COLO829 (cell line): Measurements from ENCODE around the gene ELAVL2.

Experiments
- DNase-seq: peaks from one replicate; pipeline ENCODE4 v3.0.0; 2012; ENCODE audit warnings: low spot score

ELAVL2 gene

GRCh38 chr9:23826120-23826629 is at the start of gene ELAVL2:
Gene ELAVL2, minus strand, starts transcription at chr9:23826240. Its CDS starts 64,006 bp downstream, at chr9:23762234.
- peak; percentile 48 for DNase-seq

GRCh38 chr9:23858234-23858633 is 32.2 kb upstream of the ELAVL2 start:
- no peak for DNase-seq

GRCh38 chr9:23855873-23856604 is 30.0 kb upstream of the ELAVL2 start:
- DNase-seq: no peak

DNA sequence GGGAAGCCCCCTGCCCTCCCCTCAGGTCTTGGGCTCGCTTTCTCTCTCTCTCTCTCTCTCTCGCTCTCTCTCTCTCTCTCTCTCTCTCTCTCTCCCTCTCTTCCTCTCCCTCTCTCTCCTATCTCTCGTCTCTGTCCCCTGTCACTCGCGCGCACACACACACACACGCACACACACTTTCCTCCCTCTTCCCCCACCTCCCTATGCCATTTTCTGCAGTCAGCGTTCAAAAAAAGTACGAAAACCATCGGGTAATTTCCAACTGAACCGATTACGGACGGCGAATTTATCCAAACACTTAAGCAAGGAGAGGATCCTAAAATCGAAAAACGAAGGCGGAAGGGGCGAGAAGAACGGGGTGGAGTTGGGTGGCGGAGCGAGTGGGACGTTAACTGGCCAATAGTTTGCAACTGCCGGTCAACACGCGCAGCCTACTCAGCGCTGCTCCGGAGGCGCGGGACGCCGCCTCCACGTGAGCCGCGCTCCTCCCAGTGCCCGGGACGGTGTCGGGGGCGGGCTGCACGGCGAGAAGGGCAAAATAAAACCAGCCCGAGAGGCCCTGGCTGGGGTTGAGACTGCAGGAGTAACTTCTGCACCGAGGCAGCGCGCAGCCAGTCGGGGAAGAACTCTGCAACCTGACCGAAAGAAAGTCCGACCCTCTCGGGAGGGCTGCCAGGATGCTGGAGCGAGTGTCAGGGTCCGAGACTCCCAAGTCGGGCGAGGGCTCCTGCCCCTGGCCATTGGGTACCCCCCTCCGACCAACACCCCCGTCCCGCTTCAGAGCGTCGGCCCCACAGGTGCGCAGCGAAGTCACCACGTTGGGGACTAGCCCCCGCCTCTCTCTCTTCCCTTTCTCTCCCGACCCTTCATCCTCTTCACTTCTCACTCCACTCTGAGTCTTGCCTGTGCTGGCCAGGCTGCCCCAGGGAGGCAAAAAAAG is 24.9 kb upstream of the ELAVL2 start:
- no peak for DNase-seq

DNA sequence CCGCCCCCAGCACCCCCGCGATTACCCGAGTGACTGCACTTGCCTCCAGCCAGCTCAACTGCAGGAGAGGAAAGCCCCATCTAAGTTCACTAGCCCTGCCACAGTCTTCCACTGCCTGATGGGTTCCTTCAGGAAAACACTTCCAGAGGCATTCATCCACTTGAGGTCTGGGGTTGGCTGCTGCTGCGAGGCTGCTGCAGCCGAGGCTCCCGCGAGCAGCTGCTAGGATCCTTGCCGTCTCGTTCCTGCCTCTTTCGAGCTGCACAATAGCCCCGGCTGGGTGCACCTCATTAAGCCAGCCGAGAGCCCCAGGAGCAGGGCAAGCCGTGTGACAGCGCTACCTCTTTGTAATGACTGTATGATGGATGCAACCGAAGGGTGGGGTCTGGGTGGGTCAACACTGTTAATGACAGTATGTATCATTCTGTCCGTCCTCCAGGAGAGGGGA is 24.2 kb upstream of the ELAVL2 start:
- DNase-seq: no peak

DNA sequence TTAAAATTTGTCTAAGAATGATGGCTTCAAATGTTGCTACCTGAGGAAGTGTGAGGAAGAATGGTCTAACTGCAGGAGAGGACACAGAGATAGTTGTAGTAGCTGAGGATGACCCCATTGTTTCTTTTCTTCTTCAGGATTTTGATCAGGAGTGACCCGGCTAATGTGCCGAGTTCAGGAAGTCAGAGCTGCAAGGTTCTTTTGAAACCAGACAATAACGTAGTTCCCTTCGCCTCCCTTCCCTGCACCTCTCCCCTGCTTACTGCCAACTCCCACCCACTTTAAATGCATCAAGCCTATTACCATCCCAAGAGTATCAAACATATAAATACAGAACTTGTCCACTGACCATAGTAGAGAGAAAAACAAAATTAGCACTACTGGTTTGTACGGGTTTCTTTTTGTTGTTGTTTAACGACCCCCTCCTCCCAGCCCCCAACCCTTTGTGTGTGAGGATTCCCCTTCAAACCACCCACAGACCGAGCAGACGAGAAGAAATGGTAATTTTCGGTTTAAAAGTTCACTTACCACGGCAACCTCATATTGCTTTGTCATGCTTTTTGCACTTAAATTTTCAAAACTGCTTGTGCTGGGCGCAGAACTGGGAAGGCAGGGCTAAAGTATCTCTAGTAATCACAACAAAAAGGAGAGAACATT is 23.5 kb upstream of the ELAVL2 start:
- DNase-seq: no peak

DNA sequence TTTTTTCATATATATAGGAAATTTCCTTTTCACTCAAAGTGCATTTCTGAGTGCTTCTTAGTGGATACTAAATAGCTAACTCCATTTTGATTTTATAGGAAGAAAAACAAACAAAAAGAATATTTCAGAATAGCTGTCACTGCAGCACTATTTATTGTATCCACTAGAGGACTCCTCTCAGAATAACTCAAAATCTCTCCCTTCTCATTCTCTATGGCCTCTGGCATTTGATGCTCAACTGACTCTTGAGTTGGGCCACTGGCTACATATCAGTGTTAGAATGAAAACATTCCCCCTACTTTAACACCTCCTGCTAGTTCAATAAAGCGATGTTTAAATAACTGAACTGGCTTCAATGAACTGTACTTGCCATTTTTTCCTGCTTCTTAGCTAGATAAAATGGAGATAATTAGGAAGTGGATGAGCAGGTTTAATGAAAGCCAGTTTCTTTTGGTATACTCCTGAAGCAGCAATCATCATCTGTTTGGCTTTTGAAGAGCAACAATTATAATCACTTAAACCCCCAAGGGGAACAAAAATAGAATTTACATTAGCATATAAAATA is 16.6 kb upstream of the ELAVL2 start:
- no peak for DNase-seq

GRCh38 chr9:23841304-23841703 is 15.3 kb upstream of the ELAVL2 start:
- no peak for DNase-seq

DNA sequence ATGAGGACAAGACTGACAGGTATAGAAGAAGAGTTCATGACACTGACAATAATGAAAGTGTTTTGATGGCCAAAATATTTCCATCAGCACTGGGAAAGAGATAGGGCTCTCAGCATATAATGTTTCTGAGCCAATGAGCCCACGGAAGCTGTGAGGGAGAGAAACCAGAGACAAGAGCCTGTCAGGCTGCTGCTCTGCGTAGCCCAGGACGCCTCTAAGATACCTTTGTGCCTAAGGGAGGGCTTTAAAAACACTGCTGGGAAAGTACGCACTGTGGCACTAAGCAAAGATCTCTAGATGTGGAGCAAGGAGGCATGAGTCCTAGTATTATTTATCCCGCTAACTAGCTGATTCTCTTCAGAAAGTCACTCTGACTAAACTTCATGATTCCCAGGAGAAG is 11.0 kb upstream of the ELAVL2 start:
- DNase-seq: no peak

DNA sequence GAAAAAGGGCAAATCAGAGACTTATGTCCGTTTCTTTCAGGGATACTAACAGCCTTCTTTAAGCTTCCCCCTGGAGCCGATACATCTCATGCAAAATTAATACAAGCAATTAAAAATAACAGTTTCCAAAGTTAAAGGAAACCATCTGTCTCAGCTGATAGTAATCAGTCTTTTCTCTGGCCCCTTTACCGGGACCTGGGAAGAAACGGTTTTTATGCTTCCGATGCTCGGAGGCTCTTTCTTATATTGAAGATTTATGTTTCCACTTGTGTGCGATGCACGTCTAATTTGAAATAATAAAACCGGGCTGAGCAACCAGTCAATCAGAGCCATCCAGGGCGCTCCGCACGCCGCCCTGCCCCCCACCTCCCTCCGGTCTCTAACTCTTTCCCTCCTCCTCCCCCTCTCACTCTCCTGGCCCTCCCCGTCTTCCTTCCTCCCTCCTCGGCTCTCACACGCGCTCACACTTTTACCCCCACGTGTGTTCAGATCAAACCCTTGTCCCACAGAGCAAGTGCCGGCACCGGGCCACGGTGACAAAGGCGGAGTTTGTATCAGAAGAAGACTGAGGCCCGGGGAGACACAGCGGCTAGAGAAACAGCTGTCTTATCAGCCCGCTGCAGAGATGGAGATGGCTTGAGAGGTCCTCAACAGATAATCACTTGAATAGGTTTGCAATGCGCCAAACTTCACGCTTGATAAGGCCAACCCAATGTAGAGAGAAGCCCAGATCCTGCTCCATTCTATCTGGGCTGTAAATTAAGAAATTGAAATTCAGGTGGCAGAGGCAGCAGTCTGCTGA is 5.1 kb upstream of the ELAVL2 start:
- DNase-seq: no peak

DNA sequence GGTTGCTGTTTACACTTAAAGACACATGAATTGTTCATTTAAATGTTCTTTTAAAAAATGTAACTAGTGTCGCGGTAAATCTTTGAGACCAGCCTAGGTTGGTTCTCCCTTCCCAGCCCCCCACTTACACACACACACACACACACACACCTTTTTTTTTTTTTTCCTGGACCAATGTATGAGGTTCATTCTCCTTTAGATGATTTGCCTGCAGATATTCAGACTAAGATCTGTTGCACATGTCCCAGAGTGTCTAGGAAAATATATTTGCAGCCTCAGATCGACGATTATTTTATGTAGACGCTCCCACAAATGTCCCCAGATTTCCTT is 4.4 kb upstream of the ELAVL2 start:
- DNase-seq: no peak

DNA sequence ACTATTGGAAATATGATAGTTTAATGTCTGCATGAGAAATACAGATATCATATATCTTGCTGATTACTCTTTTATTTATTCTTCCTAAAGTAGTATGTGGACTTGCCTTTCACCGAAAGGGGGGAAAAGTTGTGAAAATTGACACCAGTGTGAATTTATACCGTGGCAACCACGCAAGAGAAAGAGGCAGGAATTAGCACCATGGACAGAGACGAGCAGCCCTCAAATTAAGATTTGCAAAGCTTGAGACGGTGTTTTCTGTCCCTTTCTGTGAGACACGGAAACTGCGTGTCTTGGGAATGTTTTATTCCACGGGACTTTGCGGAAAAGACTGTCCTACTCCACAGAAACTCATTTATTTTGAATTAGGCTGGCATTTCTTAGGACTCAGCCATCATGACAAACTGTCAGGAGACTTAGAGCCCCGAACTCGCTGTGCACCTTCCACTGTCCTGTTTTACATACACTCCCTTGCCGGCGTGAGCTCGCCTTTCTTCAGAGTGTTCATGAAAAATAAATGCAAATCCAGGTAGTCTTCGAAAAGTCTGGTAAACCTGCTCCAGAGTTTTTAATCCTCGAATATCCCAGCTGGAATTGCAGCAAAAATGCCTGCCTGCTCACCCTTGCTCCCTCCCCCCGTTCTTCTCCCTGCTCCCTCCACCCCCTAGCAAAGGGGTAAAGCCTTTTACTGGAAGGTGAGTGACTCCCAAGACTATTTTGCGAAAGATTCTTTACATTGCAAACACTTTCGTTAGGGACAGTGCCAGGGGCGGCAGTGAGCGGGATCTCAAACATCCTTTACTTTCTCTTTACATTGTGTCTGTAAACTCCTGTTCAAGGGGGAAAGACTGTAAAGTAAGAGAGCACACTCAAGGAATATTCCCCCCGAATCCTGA is 3.8 kb upstream of the ELAVL2 start:
- DNase-seq: no peak

DNA sequence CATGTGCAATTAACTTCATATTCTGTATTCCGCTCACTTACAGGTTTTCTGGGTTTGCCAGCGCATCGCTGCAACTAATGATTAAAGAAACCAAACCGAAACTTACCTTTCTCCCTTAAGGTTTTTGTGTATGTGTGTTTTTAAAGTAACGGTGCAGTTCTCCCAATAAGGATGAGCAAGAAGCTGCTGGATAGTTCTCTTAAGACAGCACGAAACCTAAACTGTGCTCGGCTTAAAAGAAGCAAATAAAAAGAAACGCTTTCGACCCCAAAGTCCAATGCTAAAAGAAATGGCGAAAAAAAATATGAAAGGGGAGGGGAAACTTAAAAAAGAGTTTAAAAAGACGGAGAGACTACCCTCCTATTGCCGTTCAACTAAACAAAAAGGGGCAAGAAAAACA is 340 bp downstream of the ELAVL2 start:
- no peak for DNase-seq

DNA sequence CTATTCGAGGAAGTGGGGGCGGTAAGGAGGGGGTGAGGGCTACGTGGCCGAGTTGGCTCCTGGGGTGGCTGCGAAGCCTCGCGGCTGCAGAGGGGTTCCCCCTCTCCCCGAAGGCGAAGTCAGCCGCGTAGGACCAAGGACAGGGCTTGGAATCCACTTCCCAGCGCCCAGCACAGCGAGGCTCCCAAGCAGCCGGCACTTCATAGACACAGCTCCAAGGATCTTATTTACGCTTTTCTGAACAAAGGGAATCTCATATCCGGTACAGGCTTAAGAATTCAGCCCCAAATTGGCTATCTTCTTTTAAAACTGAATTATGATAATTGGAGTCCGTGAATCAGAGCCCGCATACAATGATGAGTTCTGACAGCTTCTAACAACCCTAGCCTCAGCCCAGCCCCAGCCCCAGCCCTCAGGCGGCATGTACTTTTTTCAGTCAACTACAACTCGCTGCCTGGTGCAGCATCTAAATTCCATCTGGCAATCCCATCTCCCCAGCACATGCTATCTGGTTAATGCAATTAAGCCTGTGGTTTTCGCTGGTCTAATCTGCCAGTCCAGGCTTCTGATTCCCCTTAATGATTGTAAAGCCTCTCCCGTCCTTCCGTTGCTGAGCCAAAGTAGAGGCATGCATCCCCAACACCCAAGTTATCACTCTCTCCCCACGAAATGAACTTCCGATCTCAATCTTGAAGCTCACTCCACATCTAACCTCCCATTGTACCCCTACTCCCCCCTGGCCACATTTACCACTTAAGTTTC is 1.0 kb downstream of the ELAVL2 start:
- no peak for DNase-seq

DNA sequence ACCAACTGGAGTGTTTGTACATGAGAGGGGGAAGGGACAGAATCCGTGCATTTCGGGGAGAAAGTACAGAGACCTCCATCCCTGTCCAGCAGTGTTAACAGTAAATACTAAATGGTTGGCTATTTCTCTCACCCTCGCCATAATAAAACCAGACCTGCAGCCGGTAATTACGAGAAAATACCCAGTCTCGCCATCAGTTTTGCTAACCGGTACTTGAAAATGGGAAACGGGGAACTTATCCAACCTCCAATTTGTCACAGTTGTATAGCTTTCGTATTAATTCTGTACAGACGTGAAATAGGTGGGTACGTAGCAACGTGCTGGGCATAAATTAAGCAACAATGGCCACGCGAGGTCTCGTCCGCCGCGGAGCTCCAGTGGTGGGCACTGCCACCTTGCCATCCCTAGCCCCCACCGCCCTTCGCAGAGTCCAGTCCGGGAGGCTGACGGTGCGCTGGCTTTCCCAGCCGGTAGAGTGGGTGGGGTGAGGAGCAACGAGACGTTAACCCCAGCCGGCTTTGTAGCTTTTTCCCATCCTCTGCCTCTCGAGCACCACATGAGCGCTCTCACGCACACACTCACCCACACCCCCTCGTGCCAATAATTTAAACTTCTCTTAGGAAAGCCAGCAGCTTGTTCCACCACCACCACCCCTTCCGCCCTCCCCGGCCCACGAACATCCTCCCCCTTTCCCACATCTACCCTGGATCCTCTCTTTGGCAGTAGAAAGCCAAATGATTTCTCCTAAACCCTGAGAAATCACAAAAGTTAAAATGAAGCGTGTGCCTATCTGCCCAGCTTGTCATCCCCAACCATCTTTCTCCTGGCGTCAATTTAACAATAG is 1.8 kb downstream of the ELAVL2 start:
- no peak for DNase-seq

DNA sequence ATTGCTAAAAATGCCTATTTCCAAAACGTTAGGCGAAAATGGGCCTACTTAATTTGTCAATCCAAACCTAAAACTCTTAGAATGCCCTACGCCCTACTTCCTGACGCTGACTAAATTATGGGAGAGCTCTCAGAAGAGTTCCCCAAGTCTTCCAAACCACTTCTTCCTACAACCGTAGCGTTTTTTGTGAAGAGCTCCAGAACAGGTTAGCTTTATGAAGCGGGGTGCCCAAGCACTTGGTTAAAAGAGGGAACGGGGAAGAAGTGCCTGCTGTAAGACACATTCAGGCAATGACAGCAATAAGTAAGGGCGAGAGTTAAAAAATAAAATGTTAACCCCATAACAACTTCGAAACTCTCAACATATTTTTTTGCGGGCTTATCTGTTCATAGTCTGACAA is 2.8 kb downstream of the ELAVL2 start:
- no peak for DNase-seq

GRCh38 chr9:23822261-23823169 is 3.5 kb downstream of the ELAVL2 start:
- DNase-seq: no peak
